ENCODE results near the gene ALKBH4.
"Not testable (repeated sequence)": the region's sequence is repeated elsewhere in the genome, so short reads cannot be mapped to it uniquely, and the experiment has no call there.

DNA sequence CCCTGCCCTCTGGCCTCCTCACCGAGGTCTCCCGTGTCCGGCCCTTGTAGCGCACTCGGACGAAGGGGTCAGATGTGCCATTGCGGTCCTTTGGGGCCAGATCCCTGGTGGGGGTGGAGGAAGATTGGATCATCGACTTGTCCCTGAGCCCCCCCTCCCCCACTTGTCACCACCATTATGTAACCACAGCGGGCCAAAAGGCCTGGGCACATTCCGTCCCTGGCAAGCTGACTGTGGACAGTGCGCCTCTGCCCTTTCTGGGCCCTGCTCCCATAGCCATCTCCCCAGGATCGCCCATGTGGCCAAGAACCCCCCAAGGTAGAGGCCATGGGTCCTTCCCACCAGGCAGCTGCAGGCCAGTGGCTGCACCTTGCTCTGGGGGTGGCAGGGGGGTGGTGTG, 38.5 kb upstream of the ALKBH4 start:
- not testable (repeated sequence) for TF ChIP-seq FOXM1 (IDR thresholded peaks at IDR 0.05; ENCODE audit: low read depth); PBX3 (IDR thresholded peaks at IDR 0.05); SMC3 (IDR thresholded peaks at IDR 0.05; ENCODE audit: low read depth, low read length); REST (IDR thresholded peaks at IDR 0.05; ENCODE audit: low read depth, low read length); MAX (IDR thresholded peaks at IDR 0.05; ENCODE audit: low read depth); JUND (IDR thresholded peaks at IDR 0.05); GATA2 (CRISPR knock-in tag; IDR thresholded peaks at IDR 0.05); FOXJ3 (CRISPR knock-in tag; IDR thresholded peaks at IDR 0.05); CTCF (IDR thresholded peaks at IDR 0.05); MXI1 (IDR thresholded peaks at IDR 0.05; ENCODE audit: low read depth, low read length); EZH2phosphoT487 (IDR thresholded peaks at IDR 0.05; ENCODE audit: borderline replicate concordance, low read depth); NFIC (IDR thresholded peaks at IDR 0.05; ENCODE audit: borderline replicate concordance)
- TF ChIP-seq, protein P1, sequence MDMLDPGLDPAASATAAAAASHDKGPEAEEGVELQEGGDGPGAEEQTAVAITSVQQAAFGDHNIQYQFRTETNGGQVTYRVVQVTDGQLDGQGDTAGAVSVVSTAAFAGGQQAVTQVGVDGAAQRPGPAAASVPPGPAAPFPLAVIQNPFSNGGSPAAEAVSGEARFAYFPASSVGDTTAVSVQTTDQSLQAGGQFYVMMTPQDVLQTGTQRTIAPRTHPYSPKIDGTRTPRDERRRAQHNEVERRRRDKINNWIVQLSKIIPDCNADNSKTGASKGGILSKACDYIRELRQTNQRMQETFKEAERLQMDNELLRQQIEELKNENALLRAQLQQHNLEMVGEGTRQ (IDR thresholded peaks at IDR 0.05; ENCODE audit: borderline replicate concordance, low read depth, low read length): not testable (repeated sequence)

Measured in SK-N-SH (cell line).